ENCODE measurements around the gene KIF1A.

The KIF1A gene

GRCh38 chr2:240732911-240733622 lies 87.0 kb downstream of the KIF1A start:
- no peak for DNase-seq

- no peak for DNase-seq
These were observed 87.8 kb downstream of the KIF1A start for GRCh38 chr2:240732184-240732583.

GRCh38 chr2:240731178-240731545 lies 88.9 kb downstream of the KIF1A start:
- no peak for DNase-seq

- DNase-seq = no peak
These were observed 89.4 kb downstream of the KIF1A start for GRCh38 chr2:240730501-240731177.

GRCh38 chr2:240728827-240729226 lies 91.2 kb downstream of the KIF1A start:
- no peak for DNase-seq

GRCh38 chr2:240728361-240728760 lies 91.7 kb downstream of the KIF1A start:
- no peak for DNase-seq

- no peak for DNase-seq
These were observed 92.1 kb downstream of the KIF1A start for GRCh38 chr2:240727913-240728312.

GRCh38 chr2:240727439-240727838 lies 92.6 kb downstream of the KIF1A start:
- no peak for DNase-seq

GRCh38 chr2:240726876-240727275 lies 93.1 kb downstream of the KIF1A start:
- DNase-seq = no peak

- no peak for DNase-seq
These were observed 94.3 kb downstream of the KIF1A start for GRCh38 chr2:240725671-240726070.

- no peak for DNase-seq
These were observed 94.8 kb downstream of the KIF1A start for GRCh38 chr2:240725266-240725665.

GRCh38 chr2:240724431-240724830 lies 95.6 kb downstream of the KIF1A start:
- no peak for DNase-seq

- DNase-seq = no peak
These were observed 96.2 kb downstream of the KIF1A start for GRCh38 chr2:240723851-240724250.

- DNase-seq = no peak
These were observed 97.0 kb downstream of the KIF1A start for GRCh38 chr2:240722796-240723735.

GRCh38 chr2:240722376-240722775 lies 97.6 kb downstream of the KIF1A start:
- no peak for DNase-seq

GRCh38 chr2:240721596-240722180 lies 98.3 kb downstream of the KIF1A start:
- no peak for DNase-seq

GRCh38 chr2:240720686-240721595 lies 99.1 kb downstream of the KIF1A start:
- no peak for DNase-seq

GRCh38 chr2:240719676-240720545 lies 100.1 kb downstream of the KIF1A start:
- no peak for DNase-seq

GRCh38 chr2:240718896-240719490 lies 101.0 kb downstream of the KIF1A start:
- DNase-seq = no peak
